Omental fat pad (tissue), 4 donors: ENCODE results near the gene ATL3. TPM values are rescaled to one million over a fixed set of nuclear protein-coding genes. Genes with fewer than 3 reads are reported as not detected.

Source experiments
- ATAC-seq: fragments of 150-250 bp; one replicate; pipeline ENCODE4 v1.9.1; 2016; ENCODE audit warnings: mild to moderate bottlenecking, moderate library complexity; ENCODE audit not compliant: low FRiP score
- DNase-seq: peaks from one replicate; pipeline ENCODE4 v3.0.0-alpha.2; 2019; ENCODE audit warnings: low spot score
- total RNA-seq, 4 donors: library from RNA; depleted of rRNA; stranded (reverse); fragments of >200 nt; gene quantifications; one replicate each; pipeline ENCODE4 v1.1.0, GENCODE V29; 2016
- TF ChIP-seq, protein P1 (sequence below), 3 donors: fragments of 450-650 bp; IDR thresholded peaks; one replicate each; pipeline ENCODE4 v1.5.1; 2016 to 2017; ENCODE audit warnings: antibody characterized with exemption in 3 of 3, mild to moderate bottlenecking in 3 of 3, moderate library complexity in 2 of 3

Gene ATL3
- total RNA-seq = 100 to 1,000 TPM in 1 of 4 donors, 10 to 100 TPM in 3; 84.4 to 100 (median 86.5) TPM

GRCh38 chr11:63671322-63672155 lies at the start of gene ATL3:
Gene ATL3, minus strand, starts transcription at chr11:63671376. Its CDS starts 41 bp downstream, at chr11:63671335.
- TF ChIP-seq, protein P1, sequence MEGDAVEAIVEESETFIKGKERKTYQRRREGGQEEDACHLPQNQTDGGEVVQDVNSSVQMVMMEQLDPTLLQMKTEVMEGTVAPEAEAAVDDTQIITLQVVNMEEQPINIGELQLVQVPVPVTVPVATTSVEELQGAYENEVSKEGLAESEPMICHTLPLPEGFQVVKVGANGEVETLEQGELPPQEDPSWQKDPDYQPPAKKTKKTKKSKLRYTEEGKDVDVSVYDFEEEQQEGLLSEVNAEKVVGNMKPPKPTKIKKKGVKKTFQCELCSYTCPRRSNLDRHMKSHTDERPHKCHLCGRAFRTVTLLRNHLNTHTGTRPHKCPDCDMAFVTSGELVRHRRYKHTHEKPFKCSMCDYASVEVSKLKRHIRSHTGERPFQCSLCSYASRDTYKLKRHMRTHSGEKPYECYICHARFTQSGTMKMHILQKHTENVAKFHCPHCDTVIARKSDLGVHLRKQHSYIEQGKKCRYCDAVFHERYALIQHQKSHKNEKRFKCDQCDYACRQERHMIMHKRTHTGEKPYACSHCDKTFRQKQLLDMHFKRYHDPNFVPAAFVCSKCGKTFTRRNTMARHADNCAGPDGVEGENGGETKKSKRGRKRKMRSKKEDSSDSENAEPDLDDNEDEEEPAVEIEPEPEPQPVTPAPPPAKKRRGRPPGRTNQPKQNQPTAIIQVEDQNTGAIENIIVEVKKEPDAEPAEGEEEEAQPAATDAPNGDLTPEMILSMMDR (IDR thresholded peaks at IDR 0.05) = no peak
- ATAC-seq (peak; percentile 96), DNase-seq (peak; percentile 96)

DNA sequence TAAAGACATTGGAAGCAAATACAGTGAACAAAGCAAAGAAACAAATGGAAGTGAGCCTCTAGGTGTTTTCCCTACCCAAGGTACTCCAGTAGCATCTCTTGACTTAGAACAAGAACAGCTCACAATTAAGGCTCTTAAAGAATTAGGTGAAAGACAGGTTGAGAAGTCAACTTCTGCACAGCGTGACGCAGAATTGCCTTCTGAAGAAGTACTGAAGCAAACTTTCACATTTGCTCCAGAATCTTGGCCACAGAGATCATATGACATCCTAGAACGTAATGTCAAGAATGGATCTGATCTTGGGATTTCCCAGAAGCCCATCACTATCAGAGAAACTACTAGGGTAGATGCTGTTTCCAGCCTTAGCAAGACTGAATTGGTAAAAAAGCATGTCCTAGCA lies 49.4 kb upstream of the ATL3 start:
- TF ChIP-seq, protein P1 (IDR thresholded peaks at IDR 0.05) = no peak
- DNase-seq = no peak
- ATAC-seq = no peak

GRCh38 chr11:63719987-63720386 lies 48.8 kb upstream of the ATL3 start:
- TF ChIP-seq, protein P1 (IDR thresholded peaks at IDR 0.05) = no peak
- ATAC-seq (no peak), DNase-seq (no peak)

DNA sequence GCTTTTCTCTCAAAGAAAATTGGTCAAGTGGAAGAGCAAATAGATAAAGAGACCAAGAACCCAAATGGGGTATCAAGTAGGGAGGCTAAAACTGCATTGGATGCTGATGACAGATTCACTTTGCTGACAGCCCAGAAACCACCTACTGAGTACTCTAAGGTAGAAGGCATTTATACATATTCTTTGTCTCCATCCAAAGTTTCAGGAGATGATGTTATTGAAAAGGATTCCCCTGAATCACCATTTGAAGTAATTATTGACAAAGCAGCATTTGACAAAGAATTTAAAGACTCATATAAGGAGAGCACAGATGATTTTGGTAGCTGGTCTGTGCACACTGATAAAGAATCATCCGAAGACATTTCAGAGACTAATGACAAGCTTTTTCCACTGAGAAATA lies 47.8 kb upstream of the ATL3 start:
- ATAC-seq = no peak
- TF ChIP-seq, protein P1 (IDR thresholded peaks at IDR 0.05) = no peak
- DNase-seq = no peak

DNA sequence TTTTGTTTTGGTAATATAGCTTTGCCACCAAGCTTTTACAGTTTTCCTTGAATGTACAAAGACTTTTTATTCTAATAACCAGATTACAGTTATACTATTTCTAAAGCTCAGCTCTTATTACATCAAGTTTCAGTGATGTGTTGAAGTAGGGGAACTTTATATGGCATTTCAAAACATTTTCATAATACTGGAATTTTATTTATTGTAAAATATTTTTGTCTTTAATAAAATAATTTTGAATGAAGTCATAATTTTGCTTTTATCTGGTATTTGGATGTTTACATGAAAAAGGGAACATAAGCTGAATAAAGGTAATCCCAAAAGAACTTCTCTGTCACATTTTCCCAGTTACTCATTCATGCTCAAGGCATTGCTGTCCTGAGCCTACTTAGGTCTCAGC lies 44.9 kb upstream of the ATL3 start:
- DNase-seq = no peak
- TF ChIP-seq, protein P1 (IDR thresholded peaks at IDR 0.05) = no peak
- ATAC-seq = no peak

GRCh38 chr11:63713766-63714165 lies 42.6 kb upstream of the ATL3 start:
- TF ChIP-seq, protein P1 (IDR thresholded peaks at IDR 0.05) = no peak
- ATAC-seq = no peak
- DNase-seq = no peak

DNA sequence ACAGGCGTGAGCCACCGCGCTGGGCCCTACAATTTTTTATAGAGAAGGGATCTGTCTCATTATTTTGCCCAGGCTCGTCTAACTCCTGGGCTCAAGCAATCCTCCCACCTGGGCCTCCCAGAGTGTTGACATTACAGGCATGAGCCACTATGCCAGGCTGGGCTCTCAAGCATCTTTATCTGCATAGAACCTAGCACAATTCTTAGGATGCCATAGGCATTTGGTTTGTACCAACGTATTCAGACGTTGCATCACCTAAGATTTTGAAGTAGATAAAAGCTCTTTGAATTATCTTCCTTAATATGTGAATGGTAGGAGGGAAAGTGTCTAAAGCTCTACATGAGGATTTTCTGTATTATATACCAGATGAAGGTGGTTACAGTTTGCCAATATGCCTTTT lies 40.7 kb upstream of the ATL3 start:
- TF ChIP-seq, protein P1 (IDR thresholded peaks at IDR 0.05) = no peak
- DNase-seq (no peak), ATAC-seq (no peak)
